ENCODE data around the gene EPS15. TPM values are rescaled to one million over a fixed set of nuclear protein-coding genes. Genes with fewer than 3 reads are reported as not detected.

Gene EPS15
- total and polyA plus RNA-seq, 5 experiments from 2014 or later = 29.5 to 53.8 (median 41.1) TPM

DNA sequence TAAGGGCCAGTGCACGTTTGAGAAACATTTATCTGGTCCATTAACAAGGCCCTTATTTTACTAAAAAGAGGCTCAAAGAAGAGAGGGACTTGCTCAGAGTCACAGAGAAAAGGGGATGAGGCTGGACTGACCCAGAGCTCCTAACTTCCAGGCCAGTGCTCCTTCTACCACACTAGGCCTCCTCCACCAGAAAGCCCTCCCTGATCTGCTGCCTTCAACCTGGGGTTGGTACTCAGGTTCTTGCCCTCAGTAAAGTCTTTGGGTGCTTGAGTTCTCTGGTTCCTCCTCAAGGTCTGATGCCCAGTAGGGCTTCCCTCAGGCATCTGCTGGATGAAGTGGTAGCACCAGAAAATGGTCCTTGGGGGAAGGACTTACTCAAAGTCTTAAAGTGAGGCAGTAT, 214.7 kb downstream of the EPS15 start:
- no peaks in the 10 kb centered on the region for H3K36me3 Mint-ChIP-seq
- DNase-seq (no peak), ATAC-seq (no peak)
- POLR2A ChIA-PET = no interaction called here
- H3K9me3 Mint-ChIP-seq = no peaks in the 10 kb centered on the region
- H3K27ac Mint-ChIP-seq = no peak overlapping the region
- no peak overlapping the region for H3K4me3 Mint-ChIP-seq
- no peaks in the 10 kb centered on the region for H3K4me1 Mint-ChIP-seq
- no peaks in the 10 kb centered on the region for H3K27me3 Mint-ChIP-seq

Other genes starting within 250 kb of the EPS15 start
- not detected for gene TTC39A, start 188.7 kb downstream of the EPS15 start, total RNA-seq
- gene TTC39A, start 188.7 kb downstream of the EPS15 start, polyA plus RNA-seq = under 1 TPM in 1 of 3 donors, not detected in 2; 0.19 TPM
- 10 to 100 TPM; 56.9 to 58.2 TPM for gene OSBPL9, start 97.8 kb upstream of the EPS15 start, total RNA-seq
- gene OSBPL9, start 97.8 kb upstream of the EPS15 start, polyA plus RNA-seq = 10 to 100 TPM; 46.8 to 53.3 (median 47.4) TPM